Parathyroid adenoma (tissue), 2 donors: ENCODE results near the gene MAP2.

Experiments used
- H2AFZ ChIP-seq: fragments of 300-600 bp; sonication (generic); one replicate; pipeline ENCODE4 v1.7.0; 2017; ENCODE audit warnings: antibody characterized with exemption, mild to moderate bottlenecking
- H3K27ac ChIP-seq: fragments of 300-600 bp; sonication (generic); one replicate; pipeline ENCODE4 v1.7.0; 2017
- H3K27me3 ChIP-seq: fragments of 300-600 bp; sonication (generic); one replicate; pipeline ENCODE4 v1.7.0; 2017; ENCODE audit warnings: low read length; ENCODE audit not compliant: control insufficient read depth, insufficient read depth
- H3K36me3 ChIP-seq: fragments of 300-600 bp; sonication (generic); one replicate; pipeline ENCODE4 v1.7.0; 2017; ENCODE audit warnings: low read length; ENCODE audit not compliant: control insufficient read depth, insufficient read depth
- H3K4me1 ChIP-seq: fragments of 300-600 bp; sonication (generic); one replicate; pipeline ENCODE4 v1.7.0; 2017; ENCODE audit warnings: control low read depth
- H3K4me2 ChIP-seq: fragments of 300-600 bp; sonication (generic); one replicate; pipeline ENCODE4 v1.7.0; 2017; ENCODE audit warnings: low read length
- H3K4me3 ChIP-seq: fragments of 300-600 bp; sonication (generic); one replicate; pipeline ENCODE4 v1.7.0; 2017; ENCODE audit warnings: low read depth, low read length
- H3K79me2 ChIP-seq: fragments of 300-600 bp; sonication (generic); one replicate; pipeline ENCODE4 v1.7.0; 2017; ENCODE audit warnings: control low read depth
- H3K9ac ChIP-seq: fragments of 300-600 bp; sonication (generic); one replicate; pipeline ENCODE4 v1.7.0; 2017; ENCODE audit warnings: mild to moderate bottlenecking
- H3K9me3 ChIP-seq: fragments of 300-600 bp; sonication (generic); one replicate; pipeline ENCODE4 v1.7.0; 2017; ENCODE audit warnings: low read length; ENCODE audit not compliant: control insufficient read depth
- CTCF ChIP-seq: fragments of 300-600 bp; sonication (generic); IDR thresholded peaks from one replicate; pipeline ENCODE4 v1.7.0; 2017; ENCODE audit warnings: antibody characterized with exemption, mild to moderate bottlenecking
- donor health status: primary hyperparathyroidism.

Gene MAP2

GRCh38 chr2:209680596-209680995, 256.7 kb downstream of the MAP2 start:
- Histone ChIP-seq H3K4me2 (no peak overlapping the region), H3K27me3 (no peaks in the 10 kb centered on the region), H3K36me3 (no peaks in the 10 kb centered on the region), H3K4me1 (no peaks in the 10 kb centered on the region), H3K4me3 (no peak overlapping the region), H3K9me3 (no peaks in the 10 kb centered on the region), H2AFZ (no peak overlapping the region), H3K27ac (no peak overlapping the region), H3K9ac (no peak overlapping the region), H3K79me2 (no peaks in the 10 kb centered on the region)
- no peak for TF ChIP-seq CTCF

- H3K4me3 ChIP-seq, result no peak overlapping the region
- H2AFZ ChIP-seq, result no peak overlapping the region
- no peaks in the 10 kb centered on the region for H3K79me2 ChIP-seq
- H3K4me2 ChIP-seq, result no peak overlapping the region
- no peak for TF ChIP-seq CTCF
- H3K4me1 ChIP-seq, result no peaks in the 10 kb centered on the region
- H3K36me3 ChIP-seq, result no peaks in the 10 kb centered on the region
- no peak overlapping the region for H3K27ac ChIP-seq
- H3K9me3 ChIP-seq, result no peaks in the 10 kb centered on the region
- no peak overlapping the region for H3K9ac ChIP-seq
- no peaks in the 10 kb centered on the region for H3K27me3 ChIP-seq
Observed at GRCh38 chr2:209681201-209681735, 257.4 kb downstream of the MAP2 start.

GRCh38 chr2:209682646-209683045, 258.8 kb downstream of the MAP2 start:
- no peak overlapping the region for H2AFZ ChIP-seq
- no peaks in the 10 kb centered on the region for H3K36me3 ChIP-seq
- H3K27me3 ChIP-seq, result no peaks in the 10 kb centered on the region
- H3K9me3 ChIP-seq, result no peaks in the 10 kb centered on the region
- no peak overlapping the region for H3K4me2 ChIP-seq
- no peaks in the 10 kb centered on the region for H3K4me1 ChIP-seq
- H3K79me2 ChIP-seq, result no peaks in the 10 kb centered on the region
- no peak overlapping the region for H3K9ac ChIP-seq
- no peak overlapping the region for H3K4me3 ChIP-seq
- H3K27ac ChIP-seq, result no peak overlapping the region
- no peak for TF ChIP-seq CTCF

- Histone ChIP-seq H3K27ac (no peak overlapping the region), H3K4me2 (no peak overlapping the region), H3K36me3 (no peaks in the 10 kb centered on the region), H3K4me3 (no peak overlapping the region), H3K9ac (no peak overlapping the region), H3K27me3 (no peaks in the 10 kb centered on the region), H3K4me1 (no peaks in the 10 kb centered on the region), H3K79me2 (no peaks in the 10 kb centered on the region), H2AFZ (no peak overlapping the region), H3K9me3 (no peaks in the 10 kb centered on the region)
- no peak for TF ChIP-seq CTCF
Observed at GRCh38 chr2:209685340-209685739, 261.5 kb downstream of the MAP2 start.

GRCh38 chr2:209685963-209686362, 262.1 kb downstream of the MAP2 start:
- Histone ChIP-seq H3K4me1 (no peaks in the 10 kb centered on the region), H3K79me2 (no peaks in the 10 kb centered on the region), H2AFZ (no peak overlapping the region), H3K4me2 (no peak overlapping the region), H3K9me3 (no peaks in the 10 kb centered on the region), H3K27ac (no peak overlapping the region), H3K9ac (no peak overlapping the region), H3K27me3 (no peaks in the 10 kb centered on the region), H3K4me3 (no peak overlapping the region), H3K36me3 (no peaks in the 10 kb centered on the region)
- no peak for TF ChIP-seq CTCF
